Sciatic nerve (tissue), 2 donors: ENCODE measurements around the gene ADGRG3. TPM values are rescaled to one million over a fixed set of nuclear protein-coding genes. Genes with fewer than 3 reads are reported as not detected.
"Not testable (repeated sequence)": the region's sequence is repeated elsewhere in the genome, so short reads cannot be mapped to it uniquely, and the experiment has no call there.

Experiments used
- ATAC-seq: fragments of 200-7000 bp; cut with Tn5 transposase; one replicate; pipeline ENCODE4 v1.9.1; 2020; ENCODE audit warnings: mild to moderate bottlenecking, moderate library complexity
- DNase-seq: peaks from one replicate; pipeline ENCODE4 v3.0.0-alpha.2; 2020; ENCODE audit warnings: low spot score
- intact Hi-C: fragments of 100-400 bp; cut with DNase I; formaldehyde crosslinking; loops from one replicate; pipeline ENCODE4 v1.14.2; 2022
- total RNA-seq: library from RNA; stranded (reverse); fragmentation: NEBNext Ultra II Directional; extraction: Animal tissue kit (Norgen Biotek cat#: 25700); gene quantifications from one replicate; pipeline ENCODE4 v1.2.1, GENCODE V29; 2021
- donor health status: DM: no; HTN: no; CAD: no.
- donor health status: DM: no; HTN: no; CAD: no.

The ADGRG3 gene
- total RNA-seq, 1 donor from 2014 or later, result 4.6 TPM

DNA sequence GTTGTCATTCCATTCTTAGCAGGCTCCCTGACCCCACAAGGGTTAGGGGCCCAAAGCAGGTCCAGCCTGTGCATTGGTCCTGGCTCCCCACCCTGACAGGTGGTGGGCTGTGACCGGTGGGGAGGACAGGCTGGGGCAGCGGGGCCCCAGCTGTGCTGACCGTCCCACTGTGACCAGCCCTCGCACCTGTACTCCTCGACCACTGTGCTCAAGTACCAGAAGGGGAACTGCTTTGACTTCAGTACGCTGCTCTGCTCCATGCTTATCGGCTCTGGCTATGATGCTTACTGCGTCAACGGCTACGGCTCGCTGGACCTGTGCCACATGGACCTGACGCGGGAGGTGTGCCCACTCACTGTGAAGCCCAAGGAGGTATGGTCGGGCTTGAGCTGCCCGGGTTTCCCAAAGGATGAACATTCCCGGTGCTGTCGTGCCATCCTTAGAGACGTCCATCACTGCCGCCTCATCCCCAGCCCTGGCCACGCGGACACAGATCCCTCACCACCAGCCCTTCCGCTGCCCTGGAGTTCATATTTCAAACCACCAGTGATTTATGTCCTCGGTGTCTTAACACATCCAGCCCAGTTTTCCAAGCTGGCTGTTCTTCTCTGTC is 33.8 kb downstream of the ADGRG3 start:
- no peak for ATAC-seq
- intact Hi-C loops, result no loop called here
- no peak for DNase-seq

- intact Hi-C loops, result no loop called here
- ATAC-seq (no peak), DNase-seq (no peak)
These were observed 35.4 kb downstream of the ADGRG3 start for GRCh38 chr16:57703416-57704010.

DNA sequence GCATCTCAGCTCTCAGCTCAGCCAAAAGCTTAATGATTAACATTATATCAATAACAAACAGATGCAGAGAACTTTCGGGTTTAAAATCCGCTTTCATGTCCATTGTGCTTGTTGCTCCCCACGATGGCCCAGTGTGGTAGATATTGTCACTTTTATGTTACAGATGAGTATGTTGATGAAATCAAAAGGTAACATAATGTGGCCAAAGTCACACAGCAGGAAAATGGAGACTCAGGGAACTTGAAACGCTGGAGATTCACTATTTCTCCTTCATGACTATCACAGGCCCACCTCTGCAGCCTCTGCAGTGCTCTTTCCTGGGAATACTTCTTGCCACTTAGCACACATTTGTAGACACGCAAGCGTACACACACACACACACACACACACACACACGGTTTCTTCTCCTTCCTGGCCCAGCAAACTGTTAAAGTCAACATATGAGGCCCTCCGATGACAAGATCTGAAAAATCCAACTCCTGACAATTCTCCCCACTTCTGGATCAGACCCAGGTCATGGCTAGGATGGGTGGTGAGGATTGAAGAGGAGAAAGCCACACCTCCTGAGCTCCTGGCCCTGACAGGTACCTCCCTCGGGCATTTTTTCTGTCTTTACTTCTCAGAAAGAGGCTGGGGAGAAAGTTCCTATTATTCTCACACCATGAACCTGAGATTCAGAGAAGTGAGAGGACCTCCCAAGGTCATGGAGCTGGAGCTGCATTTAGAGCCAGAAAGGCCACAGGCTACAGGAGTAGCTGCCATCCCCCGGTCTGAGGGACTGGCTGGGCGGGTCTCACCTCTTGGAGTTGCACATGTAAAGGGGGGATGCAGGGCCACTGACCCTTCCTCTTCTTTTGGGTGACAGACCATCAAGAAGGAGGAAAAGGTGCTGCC is 36.2 kb downstream of the ADGRG3 start:
- DNase-seq (no peak), ATAC-seq (no peak)
- intact Hi-C loops, result no loop called here

DNA sequence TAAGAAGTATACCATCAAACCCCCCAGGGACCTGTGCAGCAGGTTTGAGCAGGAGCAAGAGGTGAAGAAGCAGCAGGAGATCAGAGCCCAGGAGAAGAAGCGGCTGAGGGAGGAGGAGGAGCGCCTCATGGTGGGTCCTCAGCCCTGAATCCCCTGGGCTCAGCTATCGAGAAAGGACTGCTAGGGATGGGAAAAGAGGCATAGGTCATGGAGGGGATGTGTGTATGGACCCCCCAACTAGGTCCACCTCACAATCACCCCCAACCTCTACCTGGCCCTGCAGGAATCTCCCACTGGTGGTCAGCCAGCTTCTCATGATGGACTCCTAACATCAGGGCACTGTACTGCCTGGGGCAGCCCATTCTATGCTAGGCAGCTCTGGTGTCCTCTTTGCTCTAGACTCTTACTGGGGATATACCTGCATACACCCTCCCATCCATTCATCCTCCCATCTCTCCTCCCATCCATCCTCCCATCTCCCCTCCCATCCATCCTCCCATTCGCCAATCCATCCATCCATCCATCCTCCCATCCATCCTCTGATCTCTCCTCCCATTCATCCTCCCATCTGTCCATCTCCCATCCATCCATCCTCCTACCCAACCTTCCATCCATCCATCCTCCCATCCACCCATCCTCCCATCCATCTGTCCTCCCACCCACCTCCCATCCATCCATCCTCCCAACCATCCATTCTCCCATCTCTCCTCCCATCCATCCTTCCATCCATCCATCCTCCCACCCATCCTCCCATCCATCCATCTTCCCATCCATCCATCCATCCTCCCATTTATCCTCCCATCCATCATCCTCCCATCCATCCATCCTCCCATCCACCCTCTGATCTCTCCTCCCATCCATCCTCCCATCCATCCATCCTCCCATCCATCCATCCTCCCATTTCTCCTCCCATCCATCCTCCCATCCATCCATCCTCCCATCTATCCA is 37.1 kb downstream of the ADGRG3 start:
- ATAC-seq (no peak), DNase-seq (no peak)
- intact Hi-C loops, result no loop called here

- no peak for ATAC-seq
- no peak for DNase-seq
- intact Hi-C loops, result no loop called here
These were observed 38.6 kb downstream of the ADGRG3 start for GRCh38 chr16:57706717-57707116.

- DNase-seq (no peak), ATAC-seq (no peak)
These were observed 39.2 kb downstream of the ADGRG3 start for GRCh38 chr16:57707331-57707730.

DNA sequence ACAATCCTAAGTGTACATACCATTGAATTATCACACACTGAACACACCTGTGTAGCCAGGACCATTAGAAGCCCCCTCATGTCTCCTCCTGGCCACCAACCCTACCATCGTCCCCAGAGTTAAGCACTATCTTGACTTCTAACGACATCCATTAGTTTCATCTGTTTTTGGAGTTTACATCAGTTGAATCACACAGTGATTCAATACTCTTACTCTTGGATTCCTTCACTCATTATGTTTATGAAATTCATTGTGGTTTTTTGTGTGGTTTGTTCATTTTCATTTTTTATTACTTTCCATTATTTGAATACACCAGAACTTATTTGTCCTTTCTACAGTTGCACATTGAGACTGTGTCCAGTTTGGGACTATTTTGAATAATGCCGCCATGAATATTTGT is 40.1 kb downstream of the ADGRG3 start:
- intact Hi-C loops, result no loop called here
- DNase-seq (no peak), ATAC-seq (no peak)

More at GRCh38 chr16:57707331-57707730, 39.2 kb downstream of the ADGRG3 start:
- intact Hi-C loops, result no loop called here

DNA sequence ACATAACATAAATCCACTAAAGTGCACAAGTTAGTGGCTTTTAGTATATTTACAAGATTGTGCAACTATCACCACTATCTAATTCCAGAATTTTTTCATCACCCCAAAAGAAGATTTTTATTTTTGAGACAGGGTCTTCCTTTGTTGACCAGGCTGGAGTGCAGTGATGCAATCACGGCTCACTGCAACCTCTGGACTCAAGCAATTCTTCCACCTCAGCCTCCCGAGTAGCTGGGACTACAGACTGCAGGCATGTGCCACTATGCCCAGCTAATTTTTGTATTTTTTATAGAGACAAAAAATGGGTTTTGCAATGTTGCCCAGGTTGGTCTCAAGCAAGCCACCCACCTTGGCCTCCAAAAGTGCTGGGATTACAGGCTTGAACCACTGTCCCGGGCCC is 41.6 kb downstream of the ADGRG3 start:
- ATAC-seq (no peak), DNase-seq (no peak)
- intact Hi-C loops, result no loop called here

GRCh38 chr16:57711346-57711745 is 43.2 kb downstream of the ADGRG3 start:
- intact Hi-C loops, result no loop called here
- DNase-seq (no peak), ATAC-seq (no peak)

DNA sequence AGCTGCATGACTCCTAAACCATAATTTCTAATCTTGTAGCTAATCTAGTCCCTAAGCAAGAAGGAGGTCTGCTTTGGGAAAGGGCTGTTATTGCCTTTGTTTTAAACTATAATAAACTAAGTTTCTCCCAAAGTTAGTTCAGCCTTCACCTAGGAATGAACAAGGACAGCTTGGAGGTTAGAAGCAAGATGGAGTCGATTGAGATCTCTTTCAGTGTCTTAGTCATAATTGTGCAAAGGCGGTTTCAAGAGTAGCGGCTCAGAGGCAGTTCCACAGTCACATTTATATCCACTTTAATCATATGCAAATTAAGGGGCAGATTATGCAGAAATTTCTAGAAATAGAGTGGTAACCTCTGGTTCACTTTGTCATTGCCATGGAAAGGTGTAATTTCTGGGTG is 43.9 kb downstream of the ADGRG3 start:
- intact Hi-C loops, result no loop called here
- ATAC-seq, result no peak

GRCh38 chr16:57712569-57712968 is 44.5 kb downstream of the ADGRG3 start:
- not testable (repeated sequence) for DNase-seq

More for the DNA sequence above, 43.9 kb downstream of the ADGRG3 start:
- no peak for DNase-seq

GRCh38 chr16:57713596-57713995 is 45.5 kb downstream of the ADGRG3 start:
- DNase-seq (no peak), ATAC-seq (no peak)
- intact Hi-C loops, result no loop called here

More at GRCh38 chr16:57712569-57712968, 44.5 kb downstream of the ADGRG3 start:
- ATAC-seq, intact Hi-C loops: not testable (repeated sequence)

DNA sequence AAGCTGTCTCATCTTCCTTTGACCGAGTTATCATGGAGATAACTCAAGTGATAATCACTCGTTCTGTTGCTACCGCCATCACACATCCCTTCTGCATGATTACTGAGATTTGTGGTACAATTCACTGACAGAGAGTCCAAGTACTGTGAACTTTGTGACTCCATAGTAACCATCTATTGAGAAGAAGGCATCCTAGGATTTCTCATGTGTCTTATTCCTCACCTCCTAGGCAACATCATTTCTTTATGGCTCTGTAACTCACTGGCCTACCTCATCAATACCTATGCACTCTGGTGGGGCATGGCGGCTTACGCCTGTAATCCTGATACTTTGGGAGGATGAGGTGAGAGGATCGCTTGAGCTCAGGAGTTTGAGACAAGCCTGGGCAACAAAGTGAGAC is 45.9 kb downstream of the ADGRG3 start:
- DNase-seq, result no peak
- intact Hi-C loops, result no loop called here
- ATAC-seq, result no peak

GRCh38 chr16:57720142-57720575 is 52.1 kb downstream of the ADGRG3 start:
- DNase-seq, result no peak
- intact Hi-C loops, result no loop called here
- no peak for ATAC-seq

- no peak for DNase-seq
- intact Hi-C loops, result no loop called here
These were observed 53.5 kb downstream of the ADGRG3 start for GRCh38 chr16:57721356-57722209.

GRCh38 chr16:57722210-57722499 is 54.0 kb downstream of the ADGRG3 start:
- intact Hi-C loops, result no loop called here
- no peak for ATAC-seq
- DNase-seq, result no peak

More at GRCh38 chr16:57721356-57722209, 53.5 kb downstream of the ADGRG3 start:
- ATAC-seq, result no peak

- ATAC-seq (no peak), DNase-seq (no peak)
- intact Hi-C loops, result no loop called here
These were observed 54.5 kb downstream of the ADGRG3 start for GRCh38 chr16:57722651-57723050.

DNA sequence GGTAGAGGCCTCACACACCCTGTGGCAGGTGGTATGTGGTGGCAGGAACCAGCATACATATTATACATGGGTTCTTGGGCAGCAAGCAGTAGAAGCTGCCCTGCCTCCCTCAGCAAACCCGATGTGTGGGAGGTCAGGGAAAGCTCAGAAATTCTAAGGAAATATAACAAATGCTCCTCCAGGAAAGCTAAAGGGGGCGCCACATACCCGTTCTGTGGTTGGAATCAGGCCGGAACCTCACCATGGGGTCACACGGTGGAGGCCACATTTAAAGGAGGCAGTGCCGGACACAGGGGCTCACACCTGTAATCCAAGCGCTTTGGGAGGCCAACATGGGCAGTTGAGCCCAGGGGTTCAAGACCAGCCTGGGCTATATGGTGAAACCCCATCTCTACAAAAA is 55.1 kb downstream of the ADGRG3 start:
- no peak for DNase-seq
- no peak for ATAC-seq
- intact Hi-C loops, result no loop called here
